GM12891 (cell line): ENCODE results near the gene LPCAT3.

Experiments
- DNase-seq: peaks from one replicate; pipeline ENCODE4 v3.0.0; 2011; ENCODE audit warnings: low spot score; ENCODE audit not compliant: insufficient read length
- FAIRE-seq: peaks from 2 replicates; lab custom pipeline; 2011; peaks lifted over from hg19 to GRCh38; lab: Jason Lieb, UNC
- PAX5 ChIP-seq: IDR thresholded peaks from 2 replicates; pipeline ENCODE4 v1.6.1; 2011; ENCODE audit warnings: low read length, moderate library complexity, mild to moderate bottlenecking; ENCODE audit not compliant: insufficient read depth, severe bottlenecking
- POLR2A ChIP-seq: IDR thresholded peaks from 2 replicates; pipeline ENCODE4 v1.6.1; 2011; ENCODE audit warnings: low read depth, low read length, control low read depth
- POLR2AphosphoS5 ChIP-seq: IDR thresholded peaks from 2 replicates; pipeline ENCODE4 v1.6.1; 2011; ENCODE audit warnings: low read depth, low read length, control low read depth
- POU2F2 ChIP-seq: IDR thresholded peaks from 2 replicates; pipeline ENCODE4 v1.6.1; 2011; ENCODE audit warnings: low read depth, mild to moderate bottlenecking, control low read depth, low read length, moderate library complexity
- SPI1 ChIP-seq: IDR thresholded peaks from 2 replicates; pipeline ENCODE4 v1.6.1; 2011; ENCODE audit warnings: low read depth, low read length, control low read depth
- TAF1 ChIP-seq: IDR thresholded peaks from 2 replicates; pipeline ENCODE4 v1.6.1; 2011; ENCODE audit warnings: low read depth, low read length, control low read depth

Gene LPCAT3

GRCh38 chr12:7005311-7005710 is 13.0 kb downstream of the LPCAT3 start:
- FAIRE-seq (peak; percentile 74), DNase-seq (no peak)
- no peak for TF ChIP-seq TAF1
- peak; percentile 28; the same call in 1 of the 2 replicates for TF ChIP-seq SPI1

- FAIRE-seq: no peak
- TF ChIP-seq POU2F2: no peak
- no peak for DNase-seq
Measured at GRCh38 chr12:7004840-7005239, 13.4 kb downstream of the LPCAT3 start.

- DNase-seq (no peak), FAIRE-seq (no peak)
- no peak for TF ChIP-seq PAX5
- TF ChIP-seq POLR2AphosphoS5: no peak
Measured at GRCh38 chr12:7004287-7004803, 13.9 kb downstream of the LPCAT3 start.

GRCh38 chr12:7001921-7002591 is 16.2 kb downstream of the LPCAT3 start:
- DNase-seq: no peak
- TF ChIP-seq POU2F2 (no peak), POLR2AphosphoS5 (no peak), TAF1 (no peak), SPI1 (no peak)
- no peak for FAIRE-seq

- no peak for TF ChIP-seq SPI1
- no peak for TF ChIP-seq PAX5
- TF ChIP-seq TAF1: no peak
- no peak for TF ChIP-seq POU2F2
- TF ChIP-seq POLR2A: no peak
- TF ChIP-seq POLR2AphosphoS5: no peak
- no peak for DNase-seq
- peak; percentile 16 for FAIRE-seq
Measured at GRCh38 chr12:6998715-6999451, 19.4 kb downstream of the LPCAT3 start.

- FAIRE-seq (no peak), DNase-seq (no peak)
- no peak for TF ChIP-seq POLR2A
- TF ChIP-seq POU2F2: no peak
- TF ChIP-seq SPI1: no peak
- TF ChIP-seq TAF1: no peak
- no peak for TF ChIP-seq PAX5
- no peak for TF ChIP-seq POLR2AphosphoS5
Measured at GRCh38 chr12:6996040-6996441, 22.2 kb downstream of the LPCAT3 start.

GRCh38 chr12:6987956-6988553 is 30.2 kb downstream of the LPCAT3 start:
- TF ChIP-seq POLR2AphosphoS5 (no peak), TAF1 (no peak), SPI1 (no peak), PAX5 (no peak), POLR2A (no peak), POU2F2 (no peak)
- FAIRE-seq: no peak

GRCh38 chr12:6982532-6982931 is 35.7 kb downstream of the LPCAT3 start:
- TF ChIP-seq SPI1 (no peak), POLR2A (no peak)
- no peak for FAIRE-seq

More at GRCh38 chr12:6987956-6988553, 30.2 kb downstream of the LPCAT3 start:
- DNase-seq: no peak

GRCh38 chr12:6981152-6982052 is 36.9 kb downstream of the LPCAT3 start:
- DNase-seq: no peak
- TF ChIP-seq POLR2A: no peak
- TF ChIP-seq POLR2AphosphoS5: no peak
- no peak for TF ChIP-seq TAF1
- no peak for TF ChIP-seq SPI1
- TF ChIP-seq PAX5: no peak
- TF ChIP-seq POU2F2: no peak
- FAIRE-seq: no peak

More at GRCh38 chr12:6982532-6982931, 35.7 kb downstream of the LPCAT3 start:
- DNase-seq: no peak

- no peak for FAIRE-seq
- TF ChIP-seq SPI1: no peak
- no peak for TF ChIP-seq PAX5
- no peak for TF ChIP-seq POLR2AphosphoS5
- no peak for TF ChIP-seq TAF1
- TF ChIP-seq POLR2A: no peak
- no peak for TF ChIP-seq POU2F2
Measured at GRCh38 chr12:6980740-6981139, 37.5 kb downstream of the LPCAT3 start.

More at GRCh38 chr12:6980740-6981139, 37.5 kb downstream of the LPCAT3 start:
- DNase-seq: no peak
